ENCODE measurements around the gene CORO2B. TPM values are rescaled to one million over a fixed set of nuclear protein-coding genes. Genes with fewer than 3 reads are reported as not detected.

The CORO2B gene
- total RNA-seq, 1 experiment from 2014 or later = 3.8 TPM

DNA sequence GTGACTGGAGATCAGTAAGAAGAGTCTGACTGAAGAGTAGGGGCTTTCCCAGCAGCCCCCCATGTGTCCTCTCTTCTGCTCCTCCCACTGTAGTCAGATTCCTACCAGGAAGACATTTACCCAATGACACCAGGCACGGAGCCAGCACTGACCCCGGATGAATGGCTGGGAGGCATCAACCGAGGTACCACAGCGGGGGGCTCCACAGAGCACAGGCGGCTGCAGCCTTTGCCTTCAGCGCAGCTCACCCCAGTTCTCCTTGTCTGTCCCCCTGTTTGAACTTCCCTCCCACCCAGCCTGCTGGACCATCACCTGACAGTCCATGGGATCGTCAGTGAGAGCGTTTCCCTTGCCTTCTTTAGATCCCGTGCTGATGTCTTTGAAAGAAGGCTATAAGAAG is 140.3 kb downstream of the CORO2B start:
- no peak overlapping the region for H3K27ac ChIP-seq (ENCODE audit: low read depth, low read length, poor library complexity, severe bottlenecking)
- H3K4me1 ChIP-seq (ENCODE audit: insufficient read depth, low read length, poor library complexity, severe bottlenecking) = no peaks in the 10 kb centered on the region
- DNase-seq (ENCODE audit: low spot score) = no peak
- no peak overlapping the region for H3K4me3 ChIP-seq (ENCODE audit: low read depth, low read length, poor library complexity, severe bottlenecking)
- TF ChIP-seq, protein P1, sequence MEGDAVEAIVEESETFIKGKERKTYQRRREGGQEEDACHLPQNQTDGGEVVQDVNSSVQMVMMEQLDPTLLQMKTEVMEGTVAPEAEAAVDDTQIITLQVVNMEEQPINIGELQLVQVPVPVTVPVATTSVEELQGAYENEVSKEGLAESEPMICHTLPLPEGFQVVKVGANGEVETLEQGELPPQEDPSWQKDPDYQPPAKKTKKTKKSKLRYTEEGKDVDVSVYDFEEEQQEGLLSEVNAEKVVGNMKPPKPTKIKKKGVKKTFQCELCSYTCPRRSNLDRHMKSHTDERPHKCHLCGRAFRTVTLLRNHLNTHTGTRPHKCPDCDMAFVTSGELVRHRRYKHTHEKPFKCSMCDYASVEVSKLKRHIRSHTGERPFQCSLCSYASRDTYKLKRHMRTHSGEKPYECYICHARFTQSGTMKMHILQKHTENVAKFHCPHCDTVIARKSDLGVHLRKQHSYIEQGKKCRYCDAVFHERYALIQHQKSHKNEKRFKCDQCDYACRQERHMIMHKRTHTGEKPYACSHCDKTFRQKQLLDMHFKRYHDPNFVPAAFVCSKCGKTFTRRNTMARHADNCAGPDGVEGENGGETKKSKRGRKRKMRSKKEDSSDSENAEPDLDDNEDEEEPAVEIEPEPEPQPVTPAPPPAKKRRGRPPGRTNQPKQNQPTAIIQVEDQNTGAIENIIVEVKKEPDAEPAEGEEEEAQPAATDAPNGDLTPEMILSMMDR (conservative IDR thresholded peaks at IDR 0.05; ENCODE audit: low read depth, low read length) = no peak
- no peak for TF ChIP-seq EZH2 (IDR thresholded peaks at IDR 0.05; ENCODE audit: borderline replicate concordance, low read depth, low read length, poor library complexity, severe bottlenecking)
- BruUV-seq (replicated peaks) = no TSS peak
- POLR2A ChIA-PET (ENCODE audit: low non-redundant PET) = no interaction called here
- CTCF ChIA-PET = no interaction called here
- H3K36me3 ChIP-seq (ENCODE audit: insufficient read depth, low read length, poor library complexity, severe bottlenecking) = no peaks in the 10 kb centered on the region
- no peaks in the 10 kb centered on the region for H3K9me3 ChIP-seq (ENCODE audit: low read depth, low read length, poor library complexity, severe bottlenecking)
- intact Hi-C loops (cut with micrococcal nuclease; ENCODE audit: unreplicated experiment) = no loop called here
- H3K27me3 ChIP-seq (replicated peaks; ENCODE audit: insufficient read depth, low read depth, low read length, poor library complexity) = no peaks in the 10 kb centered on the region

DNA sequence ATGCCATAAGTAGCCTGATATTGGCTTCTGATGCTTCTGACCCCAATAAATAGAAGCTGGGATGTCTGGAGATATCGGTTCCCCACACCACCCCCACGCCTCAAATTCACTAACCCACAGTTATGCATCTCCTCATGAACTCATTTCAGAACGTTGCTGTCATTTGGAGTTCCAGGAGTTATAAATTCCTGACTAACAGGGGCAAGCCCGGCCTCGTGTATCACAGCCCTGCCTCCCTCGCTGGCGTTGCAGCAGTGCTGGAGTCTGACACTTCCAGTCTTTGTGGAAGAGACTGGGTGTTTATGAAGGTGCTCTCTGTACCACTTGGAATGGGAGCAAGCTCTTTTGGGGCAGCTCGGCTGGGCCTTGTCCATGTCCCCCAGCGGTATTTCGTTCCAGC is 140.9 kb downstream of the CORO2B start:
- Histone ChIP-seq H3K27ac (ENCODE audit: low read depth, low read length, poor library complexity, severe bottlenecking) (no peak overlapping the region), H3K36me3 (ENCODE audit: insufficient read depth, low read length, poor library complexity, severe bottlenecking) (no peaks in the 10 kb centered on the region), H3K4me3 (ENCODE audit: low read depth, low read length, poor library complexity, severe bottlenecking) (no peak overlapping the region), H3K27me3 (replicated peaks; ENCODE audit: insufficient read depth, low read depth, low read length, poor library complexity) (no peaks in the 10 kb centered on the region), H3K9me3 (ENCODE audit: low read depth, low read length, poor library complexity, severe bottlenecking) (no peaks in the 10 kb centered on the region), H3K4me1 (ENCODE audit: insufficient read depth, low read length, poor library complexity, severe bottlenecking) (no peaks in the 10 kb centered on the region)
- intact Hi-C loops (cut with micrococcal nuclease; ENCODE audit: unreplicated experiment) = no loop called here
- CTCF ChIA-PET = no interaction called here
- DNase-seq (ENCODE audit: low spot score) = no peak
- POLR2A ChIA-PET (ENCODE audit: low non-redundant PET) = no interaction called here
- TF ChIP-seq EZH2 (IDR thresholded peaks at IDR 0.05; ENCODE audit: borderline replicate concordance, low read depth, low read length, poor library complexity, severe bottlenecking) = no peak
- TF ChIP-seq, protein P1 (conservative IDR thresholded peaks at IDR 0.05; ENCODE audit: low read depth, low read length) = no peak
- BruUV-seq (replicated peaks) = no TSS peak

DNA sequence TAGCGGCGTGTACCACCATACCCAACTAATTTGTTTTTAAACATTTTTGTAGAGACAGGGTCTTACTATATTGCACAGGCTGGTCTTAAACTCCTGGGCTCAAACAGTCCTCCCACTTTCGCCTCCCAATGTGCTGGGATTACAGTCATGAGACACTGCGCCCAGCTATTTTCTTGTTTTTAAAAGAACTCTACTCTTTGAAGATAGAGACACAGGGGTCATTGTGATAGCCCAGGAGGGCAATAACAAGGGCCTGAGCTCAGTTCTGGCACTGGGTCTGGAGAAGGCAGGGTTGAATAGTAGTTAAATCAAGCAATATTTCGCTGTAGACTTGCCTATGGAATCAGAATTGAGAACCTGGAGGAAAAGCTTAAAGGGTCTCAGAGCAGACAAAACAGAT is 143.1 kb downstream of the CORO2B start:
- intact Hi-C loops (cut with micrococcal nuclease; ENCODE audit: unreplicated experiment) = no loop called here
- POLR2A ChIA-PET (ENCODE audit: low non-redundant PET) = interaction anchor here (0.6 kb wide), 1 partner anchor 101 kb away, joined by 4 read pairs; no protein-coding TSS in a partner anchor
- Histone ChIP-seq H3K4me1 (ENCODE audit: insufficient read depth, low read length, poor library complexity, severe bottlenecking) (peaks cover 4% of the 10 kb centered on the region), H3K27me3 (replicated peaks; ENCODE audit: insufficient read depth, low read depth, low read length, poor library complexity) (no peaks in the 10 kb centered on the region), H3K4me3 (ENCODE audit: low read depth, low read length, poor library complexity, severe bottlenecking) (no peak overlapping the region), H3K27ac (ENCODE audit: low read depth, low read length, poor library complexity, severe bottlenecking) (no peak overlapping the region), H3K36me3 (ENCODE audit: insufficient read depth, low read length, poor library complexity, severe bottlenecking) (no peaks in the 10 kb centered on the region), H3K9me3 (ENCODE audit: low read depth, low read length, poor library complexity, severe bottlenecking) (no peaks in the 10 kb centered on the region)
- DNase-seq (ENCODE audit: low spot score) = no peak
- no TSS peak for BruUV-seq (replicated peaks)
- CTCF ChIA-PET = interaction anchor here (0.6 kb wide), 1 partner anchor 154 kb away, joined by 3 read pairs; no protein-coding TSS in a partner anchor
- no peak for TF ChIP-seq EZH2 (IDR thresholded peaks at IDR 0.05; ENCODE audit: borderline replicate concordance, low read depth, low read length, poor library complexity, severe bottlenecking)
- TF ChIP-seq, protein P1 (conservative IDR thresholded peaks at IDR 0.05; ENCODE audit: low read depth, low read length) = no peak

All from A673 (cell line).